Measurements from ENCODE around the gene SLC7A5. TPM values are rescaled to one million over a fixed set of nuclear protein-coding genes. Genes with fewer than 3 reads are reported as not detected.
A peak's percentile ranks its signal among the peaks of the same experiment; 100 is the strongest.

The SLC7A5 gene
- total and polyA plus RNA-seq, 2 of the 13 experiments (the other 11 are each of a cell fraction or from before 2014, with no cell fraction given): 79.6 to 155 TPM

GRCh38 chr16:87830673-87831420, 38.5 kb downstream of the SLC7A5 start (continued):
- TF ChIP-seq ZNF318 (CRISPR knock-in tag; IDR thresholded peaks at IDR 0.05): 0 out of 2 replicates have a peak, but pooled peaks have one; percentile 44
- 0 out of 2 replicates have a peak, but pooled peaks have one; percentile 30 for TF ChIP-seq ZBTB38 (CRISPR knock-in tag; IDR thresholded peaks at IDR 0.05)
- TF ChIP-seq, protein P1, sequence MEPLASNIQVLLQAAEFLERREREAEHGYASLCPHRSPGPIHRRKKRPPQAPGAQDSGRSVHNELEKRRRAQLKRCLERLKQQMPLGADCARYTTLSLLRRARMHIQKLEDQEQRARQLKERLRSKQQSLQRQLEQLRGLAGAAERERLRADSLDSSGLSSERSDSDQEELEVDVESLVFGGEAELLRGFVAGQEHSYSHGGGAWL (CRISPR knock-in tag; IDR thresholded peaks at IDR 0.05): no peak
- 0 out of 2 replicates have a peak, but pooled peaks have one; percentile 19 for TF ChIP-seq ZNF878 (CRISPR knock-in tag; IDR thresholded peaks at IDR 0.05)
- peak; percentile 58 for TF ChIP-seq RBM39 (IDR thresholded peaks at IDR 0.05; ENCODE audit: low read depth, low read length, poor library complexity, severe bottlenecking)
- TF ChIP-seq RBFOX2 (IDR thresholded peaks at IDR 0.05; ENCODE audit: low read depth, low read length): peak; percentile 39; the same call in 1 of the 2 replicates
- TF ChIP-seq POLR2A (IDR thresholded peaks at IDR 0.05; ENCODE audit: insufficient read depth in 1 of 2, low read depth in 2 of 2, low read length in 2 of 2): peak in 1 of 2 experiments; percentile 49; a peak in 2 of 4 replicates
- TF ChIP-seq ZFX (CRISPR knock-in tag; IDR thresholded peaks at IDR 0.05; ENCODE audit: low read depth): 0 out of 2 replicates have a peak, but pooled peaks have one; percentile 27
- no peak for TF ChIP-seq PITX1 (CRISPR knock-in tag; IDR thresholded peaks at IDR 0.05)
- TF ChIP-seq, protein P2, sequence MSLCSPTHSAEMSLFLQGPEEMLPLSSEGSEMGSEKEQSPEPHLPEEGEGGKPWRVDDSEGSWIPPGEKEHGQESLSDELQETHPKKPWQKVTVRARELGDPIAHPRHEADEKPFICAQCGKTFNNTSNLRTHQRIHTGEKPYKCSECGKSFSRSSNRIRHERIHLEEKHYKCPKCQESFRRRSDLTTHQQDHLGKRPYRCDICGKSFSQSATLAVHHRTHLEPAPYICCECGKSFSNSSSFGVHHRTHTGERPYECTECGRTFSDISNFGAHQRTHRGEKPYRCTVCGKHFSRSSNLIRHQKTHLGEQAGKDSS (CRISPR knock-in tag; IDR thresholded peaks at IDR 0.05; ENCODE audit: borderline replicate concordance, low read depth): no peak
- peak; percentile 66 for TF ChIP-seq RBM22 (optimal IDR thresholded peaks at IDR 0.05; ENCODE audit: low read length)
- TF ChIP-seq ZNF503 (CRISPR knock-in tag; IDR thresholded peaks at IDR 0.05): no peak
- TF ChIP-seq JUND (CRISPR knock-in tag; IDR thresholded peaks at IDR 0.05): no peak
- 0 out of 2 replicates have a peak, but pooled peaks have one; percentile 36 for TF ChIP-seq PCBP1 (IDR thresholded peaks at IDR 0.05; ENCODE audit: borderline replicate concordance, low read depth, low read length)
- no peak for TF ChIP-seq NFE2L2 (IDR thresholded peaks at IDR 0.05; ENCODE audit: low read length)
- TF ChIP-seq FOXC1 (CRISPR knock-in tag; IDR thresholded peaks at IDR 0.05; ENCODE audit: borderline replicate concordance): no peak
- TF ChIP-seq CHD4 (IDR thresholded peaks at IDR 0.05; ENCODE audit: borderline replicate concordance, low read length): no peak
